GM12872 (cell line): ENCODE data around the gene CCDC27.

ENCODE experiments used
- CTCF ChIP-seq: IDR thresholded peaks from 3 replicates; pipeline ENCODE4 v1.5.1; 2011; ENCODE audit warnings: low read depth, mild to moderate bottlenecking, low read length, moderate library complexity; ENCODE audit not compliant: insufficient read depth

The CCDC27 gene

GRCh38 chr1:3753656-3754454, 1.6 kb downstream of the CCDC27 start:
- TF ChIP-seq CTCF = no peak

DNA sequence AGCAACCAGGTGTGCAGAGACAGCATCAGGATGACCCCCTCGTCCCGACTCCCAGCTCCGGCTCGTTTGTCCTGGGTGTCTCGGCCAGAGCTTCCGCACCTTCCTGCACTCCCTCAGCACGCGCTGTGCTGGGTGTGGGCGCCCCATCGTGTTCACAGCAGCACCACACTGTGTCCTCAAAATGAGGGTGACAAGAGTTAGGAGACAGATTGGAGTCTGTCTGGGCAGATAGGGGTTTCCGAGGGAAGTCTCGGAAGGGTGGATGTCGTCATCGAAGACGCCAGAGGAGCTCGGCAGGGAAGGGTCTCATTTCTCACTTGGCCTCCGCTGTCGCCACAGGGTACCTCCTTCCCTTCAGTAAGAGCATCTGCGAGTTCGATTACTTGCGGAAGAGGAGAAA, 4.1 kb downstream of the CCDC27 start:
- no peak for TF ChIP-seq CTCF

DNA sequence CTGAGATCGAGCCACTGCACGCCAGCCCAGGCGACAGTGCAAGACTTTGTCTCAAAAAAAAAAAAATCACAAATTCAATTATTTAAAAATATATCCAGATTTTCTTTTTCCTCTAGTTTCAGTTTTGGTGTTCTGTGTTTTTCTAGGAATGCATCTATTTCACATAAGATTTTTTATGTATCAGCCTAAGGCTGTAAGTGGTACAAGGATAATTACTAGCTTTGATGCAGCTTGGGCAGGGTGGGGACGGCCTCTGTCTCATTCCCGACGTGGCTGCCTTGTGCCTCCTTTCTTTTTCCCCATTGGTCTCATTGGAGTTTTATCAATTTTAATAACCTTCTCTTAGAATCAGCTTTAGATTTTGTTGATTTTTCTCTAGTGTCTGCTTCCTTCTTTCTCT, 6.9 kb downstream of the CCDC27 start:
- TF ChIP-seq CTCF = no peak

DNA sequence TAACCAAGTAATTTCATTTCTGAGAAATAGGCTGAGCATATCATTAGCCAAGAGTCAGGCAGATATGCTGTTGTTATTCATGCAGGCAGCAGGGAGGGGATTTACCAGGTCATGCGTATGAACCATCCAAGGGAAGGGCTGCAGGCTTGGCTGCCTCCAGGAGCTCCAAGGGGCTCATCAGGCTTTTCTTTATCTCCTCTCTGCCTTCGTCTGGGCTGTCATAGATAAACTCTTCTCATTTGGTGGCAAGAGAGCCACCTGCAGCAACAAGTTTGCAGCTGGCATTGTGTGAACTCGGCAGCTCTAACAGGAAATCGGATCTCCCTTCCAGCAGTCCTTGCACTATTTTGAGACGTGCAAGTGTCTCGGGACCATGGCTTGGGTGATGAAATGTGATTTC, 7.5 kb downstream of the CCDC27 start:
- TF ChIP-seq CTCF = no peak

- TF ChIP-seq CTCF = no peak
These were observed 9.2 kb downstream of the CCDC27 start for GRCh38 chr1:3761296-3762010.

- TF ChIP-seq CTCF = no peak
These were observed 10.1 kb downstream of the CCDC27 start for GRCh38 chr1:3762151-3762872.

DNA sequence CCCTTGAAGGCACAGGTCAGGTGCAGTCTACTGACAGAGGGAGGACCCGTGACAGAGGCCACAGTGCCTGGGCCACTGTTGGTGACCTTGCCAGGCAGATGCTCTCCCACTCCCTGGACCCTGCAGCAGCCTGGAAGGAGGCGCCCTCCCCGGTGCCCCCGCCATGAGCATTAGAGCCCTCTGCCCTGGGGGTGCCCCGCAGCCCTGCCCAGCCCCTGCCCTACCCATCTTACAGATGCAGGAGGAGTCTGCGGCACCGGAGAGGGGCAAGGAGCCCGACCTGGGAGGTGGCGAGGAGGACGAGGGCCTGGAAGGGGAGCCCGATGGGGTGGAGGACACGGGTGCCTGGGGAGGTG, 10.6 kb downstream of the CCDC27 start:
- TF ChIP-seq CTCF = no peak
